Esophagus muscularis mucosa (tissue), 4 donors: ENCODE data around the gene SPDYE6.

ENCODE experiments used
- CTCF ChIP-seq, 3 experiments: fragments of 200-600 bp in 2 of 3; fragments of 450-650 bp in 1 of 3; sonication (generic) in 2 of 3; IDR thresholded peaks; one replicate each; pipeline ENCODE4 v1.5.1; 2017 to 2019; ENCODE audit warnings: antibody characterized with exemption in 3 of 3, mild to moderate bottlenecking in 2 of 3, moderate library complexity in 1 of 3
- EP300 ChIP-seq: sonication (generic); formaldehyde crosslinking; IDR thresholded peaks from one replicate; pipeline ENCODE4 v1.6.1; 2017; ENCODE audit warnings: antibody characterized with exemption
- POLR2A ChIP-seq: fragments of 450-650 bp; IDR thresholded peaks from one replicate; pipeline ENCODE4 v1.6.1; 2017; ENCODE audit warnings: antibody characterized with exemption, moderate library complexity, mild to moderate bottlenecking, low read depth
- POLR2AphosphoS5 ChIP-seq, 2 donors: sonication (generic); formaldehyde crosslinking; IDR thresholded peaks; one replicate each; pipeline ENCODE4 v1.6.1; 2017; ENCODE audit warnings: antibody characterized with exemption in 2 of 2

- TF ChIP-seq CTCF (IDR thresholded peaks at IDR 0.05): no peak
- no peak for TF ChIP-seq EP300
- no peak for TF ChIP-seq POLR2AphosphoS5 (IDR thresholded peaks at IDR 0.05)
- no peak for TF ChIP-seq POLR2A
Measured at GRCh38 chr7:102296514-102296913, 59.7 kb downstream of the SPDYE6 start.
